Activated CD4-positive, CD25-positive, alpha-beta regulatory T cell (primary cell): ENCODE results near the gene ZIC2.
"Not testable (repeated sequence)": the region's sequence is repeated elsewhere in the genome, so short reads cannot be mapped to it uniquely, and the experiment has no call there.

Experiments
- DNase-seq, 4 experiments: peaks; one replicate each; lab custom pipeline; 2025; lab: John Stamatoyannopoulos, UW

Gene ZIC2

DNA sequence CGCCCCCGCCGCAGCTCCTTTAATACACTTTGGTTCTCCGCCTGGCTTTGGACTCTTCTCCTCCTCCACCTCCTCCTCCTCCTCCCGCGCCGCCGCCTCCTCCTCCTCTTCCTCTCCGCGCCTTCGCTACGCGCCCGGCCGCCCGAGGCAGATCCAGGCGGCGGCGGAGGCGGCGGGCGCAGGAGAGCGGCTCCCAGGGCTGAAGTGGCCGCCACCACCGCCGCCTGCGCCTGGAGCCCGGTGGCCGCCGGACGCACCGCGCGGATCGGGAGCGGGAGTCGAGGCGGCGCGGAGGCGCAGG, at the start of gene ZIC2:
Gene ZIC2 (plus strand): TSS at position 50 of the 301 bp plus-strand sequence. CDS start 281 bp downstream, outside the sequence.
- DNase-seq: no peak

DNA sequence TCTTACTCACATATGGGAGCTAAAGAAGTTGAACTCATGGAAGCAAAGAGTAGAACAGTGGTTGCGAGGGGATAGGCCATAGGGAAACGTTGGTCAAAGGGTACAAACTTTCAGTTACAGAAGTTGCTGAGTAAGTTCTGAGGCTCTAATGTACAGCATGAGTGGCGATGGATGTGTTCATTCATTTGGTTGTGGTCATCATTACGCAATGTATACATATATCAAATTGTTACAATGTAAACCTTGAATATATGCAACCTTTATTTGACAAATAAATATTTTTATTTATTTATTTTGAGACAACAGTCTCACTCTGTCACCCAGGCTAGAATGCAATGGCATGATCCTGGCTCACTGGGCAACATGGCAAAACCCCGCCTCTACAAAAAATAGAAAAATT, 48.7 kb upstream of the ZIC2 start:
- no peak for DNase-seq

- no peak for DNase-seq
These were observed 45.8 kb upstream of the ZIC2 start for GRCh38 chr13:99935772-99936171.

GRCh38 chr13:99938635-99939034, 42.9 kb upstream of the ZIC2 start:
- DNase-seq: no peak

DNA sequence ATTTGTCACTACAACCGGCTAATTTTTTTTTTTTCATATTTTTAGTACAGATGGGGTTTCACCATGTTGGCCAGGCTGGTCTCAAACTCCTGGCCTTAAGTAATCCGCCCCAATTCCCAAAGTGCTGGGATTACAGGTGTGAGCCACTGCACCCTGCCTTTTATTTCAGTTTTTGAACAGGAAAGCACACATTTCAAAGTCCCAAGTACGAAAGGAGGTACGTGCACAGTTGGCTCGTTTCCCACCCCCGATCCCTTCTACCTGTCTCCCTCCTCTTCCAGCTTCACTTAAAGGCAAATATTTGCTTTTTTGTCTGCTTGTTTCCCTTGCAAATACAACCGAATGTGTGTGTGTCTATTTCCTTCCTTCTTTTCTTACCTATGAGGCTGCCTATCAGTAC, 40.5 kb upstream of the ZIC2 start:
- DNase-seq: no peak

GRCh38 chr13:99941911-99942310, 39.7 kb upstream of the ZIC2 start:
- no peak for DNase-seq

GRCh38 chr13:99944102-99944501, 37.5 kb upstream of the ZIC2 start:
- DNase-seq: no peak

DNA sequence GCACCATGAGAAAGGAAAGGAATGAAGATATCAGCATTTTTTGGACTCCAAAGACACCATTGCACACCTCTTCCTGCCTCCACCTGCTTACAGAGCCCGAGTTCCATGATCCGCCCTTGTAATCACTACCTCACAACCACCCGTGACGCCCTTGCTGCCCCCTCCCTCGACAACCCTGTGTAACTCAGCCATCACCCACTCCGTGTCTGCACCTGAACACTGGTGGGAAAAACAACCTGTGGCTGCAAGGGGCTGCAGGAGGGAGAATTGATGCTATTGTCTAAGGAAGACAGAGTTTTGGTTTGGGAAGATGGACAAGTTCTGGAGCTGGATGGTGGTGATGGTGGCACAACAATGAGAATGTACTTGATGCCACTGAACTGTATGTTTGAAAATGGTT, 37.0 kb upstream of the ZIC2 start:
- DNase-seq: no peak

DNA sequence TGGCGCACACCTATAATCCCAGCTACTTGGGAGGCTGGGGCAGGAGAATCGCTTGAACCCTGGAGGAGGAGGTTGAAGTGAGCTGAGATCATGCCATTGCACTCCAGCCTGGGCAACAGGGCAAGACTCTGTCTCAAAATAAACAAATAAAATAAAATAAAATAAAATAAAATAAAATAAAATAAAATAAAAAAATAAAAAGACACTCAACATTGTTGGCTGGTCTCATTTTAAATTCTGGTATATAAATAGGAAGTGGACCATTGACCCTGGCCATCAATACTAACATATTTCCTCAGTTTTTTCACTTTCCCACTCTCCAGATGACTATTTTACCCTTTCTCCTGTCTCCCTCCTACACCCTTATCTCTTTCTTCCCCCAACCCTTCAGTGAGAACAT, 36.1 kb upstream of the ZIC2 start:
- DNase-seq: not testable (repeated sequence)

GRCh38 chr13:99947666-99948065, 33.9 kb upstream of the ZIC2 start:
- no peak for DNase-seq

DNA sequence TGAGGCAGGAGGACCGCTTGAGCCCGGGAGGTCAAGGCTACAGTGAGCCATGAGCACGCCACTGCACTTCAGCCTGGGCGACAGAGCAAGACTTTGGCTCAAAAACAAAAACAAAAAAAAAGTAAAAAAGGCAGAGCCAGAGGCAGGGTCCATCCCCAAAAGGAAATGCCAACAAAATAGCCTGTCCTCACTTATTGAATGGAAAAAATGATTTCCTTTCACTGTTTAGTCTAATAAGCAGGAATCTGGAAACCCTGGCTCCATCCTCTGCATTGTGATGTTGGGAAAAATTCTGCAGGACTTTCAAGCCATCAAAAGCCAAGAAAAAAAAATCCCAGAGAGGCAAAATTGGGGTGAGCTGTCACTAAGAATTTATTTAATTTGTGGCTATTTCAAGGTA, 33.2 kb upstream of the ZIC2 start:
- no peak for DNase-seq

- no peak for DNase-seq
These were observed 32.5 kb upstream of the ZIC2 start for GRCh38 chr13:99948907-99949678.

DNA sequence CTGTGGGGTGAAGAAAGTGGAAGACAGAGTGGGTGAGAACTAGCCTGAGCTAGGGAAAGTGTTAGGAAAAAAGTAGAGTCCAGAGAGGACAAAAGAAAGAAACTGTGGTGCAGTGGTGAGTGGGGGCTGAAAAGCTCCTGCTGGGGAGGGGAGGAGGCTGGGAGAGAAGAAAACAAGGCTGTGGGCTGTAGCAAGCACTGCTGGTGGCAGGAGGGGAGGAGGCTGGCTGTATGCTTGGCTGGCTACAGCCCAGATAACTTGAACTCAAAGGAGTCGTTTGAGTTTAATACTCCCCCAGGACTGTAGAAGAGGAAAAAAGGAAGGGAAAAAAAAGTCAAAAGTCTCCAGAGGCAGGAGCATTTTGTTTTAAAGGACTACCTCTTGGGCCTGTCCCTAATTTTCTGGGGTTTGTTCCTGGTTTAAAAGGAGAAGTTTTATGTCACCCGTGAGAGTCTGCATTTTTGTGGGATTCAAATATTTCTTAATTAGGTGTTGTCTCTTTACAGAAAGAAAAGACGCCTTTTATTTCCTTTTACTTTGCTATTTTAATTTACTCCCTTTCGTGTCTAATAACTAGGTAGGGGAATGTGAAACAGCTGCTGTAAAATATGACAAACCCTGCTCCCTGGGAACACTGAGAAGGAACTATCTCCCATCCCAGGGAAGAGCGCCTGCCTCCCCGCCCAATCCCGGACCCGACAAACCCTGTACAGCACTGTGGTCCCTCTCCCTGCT, 31.7 kb upstream of the ZIC2 start:
- DNase-seq: no peak

- not testable (repeated sequence) for DNase-seq
These were observed 29.9 kb upstream of the ZIC2 start for GRCh38 chr13:99951666-99952065.

GRCh38 chr13:99953138-99953755, 28.3 kb upstream of the ZIC2 start:
- DNase-seq: no peak

- no peak for DNase-seq
These were observed 26.4 kb upstream of the ZIC2 start for GRCh38 chr13:99955107-99955746.

- DNase-seq: no peak
These were observed 25.7 kb upstream of the ZIC2 start for GRCh38 chr13:99955747-99956472.

- DNase-seq: no peak
These were observed 24.9 kb upstream of the ZIC2 start for GRCh38 chr13:99956473-99957349.

GRCh38 chr13:99958406-99959126, 23.0 kb upstream of the ZIC2 start:
- no peak for DNase-seq

GRCh38 chr13:99959127-99959539, 22.5 kb upstream of the ZIC2 start:
- no peak for DNase-seq
